Mesenchymal stem cell (in vitro differentiated cells and primary cell): Measurements from ENCODE around the gene VAMP8.
A peak's percentile ranks its signal among the peaks of the same experiment; 100 is the strongest.

ENCODE experiments used
- DNase-seq: peaks from one replicate; pipeline ENCODE4 v3.0.0-alpha.2; 2013
- H2AFZ ChIP-seq: one replicate; pipeline ENCODE4 v1.6.1; 2013; ENCODE audit warnings: low read depth, mild to moderate bottlenecking, control low read depth, inconsistent platforms, low read length, moderate library complexity
- H2AK5ac ChIP-seq: 2 replicates; pipeline ENCODE4 v1.6.1; 2013; ENCODE audit warnings: low read length, moderate library complexity, mild to moderate bottlenecking, inconsistent platforms; ENCODE audit not compliant: severe bottlenecking
- H2BK120ac ChIP-seq: one replicate; pipeline ENCODE4 v1.6.1; 2013; ENCODE audit warnings: low read depth, mild to moderate bottlenecking, inconsistent platforms, low read length, moderate library complexity
- H2BK12ac ChIP-seq, 2 experiments: one replicate each; pipeline ENCODE4 v1.6.1; 2013; ENCODE audit warnings: inconsistent platforms in 2 of 2, low read length in 2 of 2, mild to moderate bottlenecking in 2 of 2, moderate library complexity in 2 of 2, control low read depth in 1 of 2
- H2BK15ac ChIP-seq: one replicate; pipeline ENCODE4 v1.6.1; 2013; ENCODE audit warnings: mild to moderate bottlenecking, low read depth, inconsistent platforms; ENCODE audit not compliant: poor library complexity, severe bottlenecking
- H2BK5ac ChIP-seq: 2 replicates; pipeline ENCODE4 v1.6.1; 2013; ENCODE audit warnings: low read depth, mild to moderate bottlenecking, low read length, control low read depth, inconsistent platforms; ENCODE audit not compliant: poor library complexity, severe bottlenecking
- H3K14ac ChIP-seq, 2 experiments: one replicate each; pipeline ENCODE4 v1.6.1; 2013; ENCODE audit warnings: inconsistent platforms in 2 of 2, low read length in 2 of 2, control low read depth in 1 of 2, mild to moderate bottlenecking in 1 of 2, moderate library complexity in 1 of 2
- H3K18ac ChIP-seq, 2 experiments: one replicate each; pipeline ENCODE4 v1.6.1; 2013; ENCODE audit warnings: inconsistent platforms in 2 of 2, low read length in 2 of 2, control low read depth in 1 of 2, low read depth in 1 of 2, mild to moderate bottlenecking in 1 of 2
- H3K23ac ChIP-seq, 2 experiments: one replicate each; pipeline ENCODE4 v1.6.1; 2013; ENCODE audit warnings: inconsistent platforms in 2 of 2, low read length in 2 of 2, mild to moderate bottlenecking in 2 of 2, moderate library complexity in 2 of 2, control low read depth in 1 of 2
- H3K27ac ChIP-seq: 2 replicates; pipeline ENCODE4 v1.5.1; 2013; ENCODE audit warnings: mild to moderate bottlenecking, moderate library complexity, low read length, control low read depth, inconsistent platforms; ENCODE audit not compliant: poor library complexity, severe bottlenecking
- H3K27me3 ChIP-seq, 2 experiments: 2 replicates each; pipeline versions ENCODE4 v1.6.1 to v1.7.0; 2013; ENCODE audit warnings: low read length in 2 of 2, mild to moderate bottlenecking in 2 of 2, moderate library complexity in 2 of 2, control low read depth in 1 of 2, inconsistent platforms in 1 of 2; ENCODE audit not compliant: control insufficient read depth in 1 of 2, insufficient read depth in 1 of 2
- H3K36me3 ChIP-seq, 2 experiments: 2 replicates each; pipeline versions ENCODE4 v1.6.1 to v1.7.0; 2013; ENCODE audit warnings: low read length in 2 of 2, control low read depth in 1 of 2, inconsistent platforms in 1 of 2, low read depth in 1 of 2, mild to moderate bottlenecking in 1 of 2; ENCODE audit not compliant: insufficient read depth in 2 of 2, control insufficient read depth in 1 of 2
- H3K4ac ChIP-seq, 2 experiments: one replicate each; pipeline ENCODE4 v1.6.1; 2013; ENCODE audit warnings: inconsistent platforms in 2 of 2, low read length in 2 of 2, mild to moderate bottlenecking in 2 of 2, moderate library complexity in 2 of 2, control low read depth in 1 of 2, low read depth in 1 of 2
- H3K4me1 ChIP-seq: 2 replicates; pipeline ENCODE4 v1.6.1; 2013; ENCODE audit warnings: low read depth, low read length, control low read depth; ENCODE audit not compliant: control insufficient read depth, insufficient read depth
- H3K4me2 ChIP-seq: 2 replicates; pipeline ENCODE4 v1.6.1; 2013; ENCODE audit warnings: low read length, mild to moderate bottlenecking, inconsistent platforms; ENCODE audit not compliant: poor library complexity, severe bottlenecking
- H3K4me3 ChIP-seq, 2 experiments: 2 replicates each; pipeline versions ENCODE4 v1.5.1 to v1.7.0; 2013; ENCODE audit warnings: low read length in 2 of 2, mild to moderate bottlenecking in 2 of 2, control low read depth in 1 of 2, low read depth in 1 of 2; ENCODE audit not compliant: insufficient read depth in 1 of 2
- H3K79me1 ChIP-seq: replicated peaks from 2 replicates; pipeline ENCODE4 v1.6.1; 2013; ENCODE audit warnings: mild to moderate bottlenecking, control low read depth, low read length, inconsistent platforms; ENCODE audit not compliant: poor library complexity, severe bottlenecking
- H3K9ac ChIP-seq: 2 replicates; pipeline ENCODE4 v1.7.0; 2013; ENCODE audit warnings: mild to moderate bottlenecking, low read length, moderate library complexity
- H3K9me3 ChIP-seq: 2 replicates; pipeline ENCODE4 v1.7.0; 2013; ENCODE audit warnings: mild to moderate bottlenecking, low read length; ENCODE audit not compliant: control insufficient read depth
- H4K8ac ChIP-seq: one replicate; pipeline ENCODE4 v1.6.1; 2013; ENCODE audit warnings: inconsistent platforms, mild to moderate bottlenecking, low read length, moderate library complexity
- H4K91ac ChIP-seq: one replicate; pipeline ENCODE4 v1.6.1; 2013; ENCODE audit warnings: mild to moderate bottlenecking, low read length, inconsistent platforms
- WGBS: methylation state at CpG from one replicate; pipeline ENCODE4 v1.1.7; 2013; ENCODE audit warnings: mixed read lengths; 5-methylcytosine and 5-hydroxymethylcytosine counted together

VAMP8 gene

GRCh38 chr2:85531589-85531988 lies 45.8 kb upstream of the VAMP8 start:
- H2AK5ac ChIP-seq = no peak overlapping the region
- DNase-seq = no peak
- no peak overlapping the region for H3K27ac ChIP-seq
- H2BK120ac ChIP-seq = no peak overlapping the region
- no peak overlapping the region for H2BK15ac ChIP-seq
- H3K4ac ChIP-seq = no peak overlapping the region
- no peaks in the 10 kb centered on the region for H3K9me3 ChIP-seq
- no peak overlapping the region for H3K18ac ChIP-seq
- H2AFZ ChIP-seq = no peak overlapping the region
- H3K27me3 ChIP-seq = peaks cover 0 to 3% of the 10 kb centered on the region in 2 experiments
- H3K4me3 ChIP-seq = no peak overlapping the region
- no peak overlapping the region for H3K9ac ChIP-seq
- H3K23ac ChIP-seq = no peak overlapping the region
- H2BK5ac ChIP-seq = no peak overlapping the region
- H4K8ac ChIP-seq = no peak overlapping the region
- no peaks in the 10 kb centered on the region for H3K79me1 ChIP-seq
- no peak overlapping the region for H4K91ac ChIP-seq
- H3K36me3 ChIP-seq = no peaks in the 10 kb centered on the region
- H3K4me2 ChIP-seq = no peak overlapping the region
- no peak overlapping the region for H3K14ac ChIP-seq
- no peak overlapping the region for H2BK12ac ChIP-seq
- WGBS = no CpG with 5 or more reads among the region's 2 CpGs
- H3K4me1 ChIP-seq = no peaks in the 10 kb centered on the region

- no peak overlapping the region for H2AK5ac ChIP-seq
- H3K36me3 ChIP-seq = no peaks in the 10 kb centered on the region
- H2BK12ac ChIP-seq = no peak overlapping the region
- H2BK15ac ChIP-seq = no peak overlapping the region
- no peak overlapping the region for H3K4me2 ChIP-seq
- H3K23ac ChIP-seq = no peak overlapping the region
- H3K18ac ChIP-seq = no peak overlapping the region
- H4K91ac ChIP-seq = no peak overlapping the region
- no peaks in the 10 kb centered on the region for H3K4me1 ChIP-seq
- H3K14ac ChIP-seq = no peak overlapping the region
- H3K27ac ChIP-seq = no peak overlapping the region
- H3K9ac ChIP-seq = no peak overlapping the region
- DNase-seq = no peak
- peaks cover 2% of the 10 kb centered on the region for H3K79me1 ChIP-seq
- no peaks in the 10 kb centered on the region for H3K9me3 ChIP-seq
- H2BK120ac ChIP-seq = no peak overlapping the region
- no peaks in the 10 kb centered on the region for H3K27me3 ChIP-seq
- H3K4ac ChIP-seq = no peak overlapping the region
- no peak overlapping the region for H2AFZ ChIP-seq
- WGBS = 91% methylated on average over 2 of the region's 3 CpGs
- no peak overlapping the region for H4K8ac ChIP-seq
- H2BK5ac ChIP-seq = no peak overlapping the region
- no peak overlapping the region for H3K4me3 ChIP-seq
Measured at GRCh38 chr2:85534099-85534498, 43.3 kb upstream of the VAMP8 start.

DNA sequence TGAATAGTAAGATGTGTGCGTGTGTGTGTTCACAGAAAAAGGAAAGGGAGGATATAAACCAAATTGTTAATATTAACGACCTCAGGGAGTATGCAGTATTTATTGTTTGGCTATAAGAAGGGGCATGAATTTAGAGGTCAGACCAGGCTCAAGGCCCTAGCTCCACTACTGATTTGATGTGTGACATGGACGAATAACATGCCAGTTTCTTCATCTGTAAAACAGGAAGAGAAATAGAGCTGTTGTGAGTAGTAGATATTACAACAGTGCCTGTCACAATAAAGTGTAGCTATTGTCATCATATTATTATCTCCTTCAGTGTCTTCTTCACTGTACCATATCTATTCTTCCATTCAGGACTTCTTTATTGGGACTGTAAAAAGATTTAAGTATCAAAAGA lies 42.5 kb upstream of the VAMP8 start:
- H3K27ac ChIP-seq = no peak overlapping the region
- H3K27me3 ChIP-seq = no peaks in the 10 kb centered on the region
- no peak overlapping the region for H3K4me3 ChIP-seq
- H2BK120ac ChIP-seq = no peak overlapping the region
- H3K23ac ChIP-seq = no peak overlapping the region
- no peak overlapping the region for H3K9ac ChIP-seq
- no peak for DNase-seq
- peaks cover 0 to 2% of the 10 kb centered on the region in 2 experiments for H3K36me3 ChIP-seq
- H2BK12ac ChIP-seq = no peak overlapping the region
- H4K91ac ChIP-seq = no peak overlapping the region
- H2BK5ac ChIP-seq = no peak overlapping the region
- no peaks in the 10 kb centered on the region for H3K4me1 ChIP-seq
- H3K4me2 ChIP-seq = no peak overlapping the region
- H2AFZ ChIP-seq = no peak overlapping the region
- WGBS = 84% methylated on average over 2 of the region's 3 CpGs
- peaks cover 2% of the 10 kb centered on the region for H3K79me1 ChIP-seq
- H3K9me3 ChIP-seq = no peaks in the 10 kb centered on the region
- H3K18ac ChIP-seq = no peak overlapping the region
- H2BK15ac ChIP-seq = no peak overlapping the region
- no peak overlapping the region for H3K4ac ChIP-seq
- H4K8ac ChIP-seq = no peak overlapping the region
- no peak overlapping the region for H2AK5ac ChIP-seq
- H3K14ac ChIP-seq = no peak overlapping the region

GRCh38 chr2:85536479-85536878 lies 40.9 kb upstream of the VAMP8 start:
- Histone ChIP-seq H4K91ac (no peak overlapping the region), H3K36me3 (peaks cover 0 to 18% of the 10 kb centered on the region in 2 experiments), H3K23ac (no peak overlapping the region), H2AK5ac (no peak overlapping the region), H3K4me3 (peak overlapping the region in 1 of 2 experiments; percentile 98), H3K4ac (peak overlapping the region in 1 of 2 experiments; percentile 62), H3K27ac (peak overlapping the region; percentile 33), H3K9me3 (no peaks in the 10 kb centered on the region), H3K14ac (no peak overlapping the region), H2BK12ac (no peak overlapping the region), H4K8ac (peak overlapping the region; percentile 73), H3K4me1 (no peaks in the 10 kb centered on the region), H2BK120ac (no peak overlapping the region), H2BK5ac (no peak overlapping the region), H3K4me2 (no peak overlapping the region), H2BK15ac (no peak overlapping the region), H3K79me1 (peaks cover 2% of the 10 kb centered on the region), H3K27me3 (no peaks in the 10 kb centered on the region), H3K9ac (peak overlapping the region; percentile 99), H2AFZ (no peak overlapping the region), H3K18ac (peak overlapping the region in 1 of 2 experiments; percentile 19)
- peak; percentile 78 for DNase-seq
- 27% methylated on average over 2 of the region's 3 CpGs for WGBS
